Measurements from ENCODE around the gene FEM1A.
A peak's percentile ranks its signal among the peaks of the same experiment; 100 is the strongest.
"Not testable (repeated sequence)": the region's sequence is repeated elsewhere in the genome, so short reads cannot be mapped to it uniquely, and the experiment has no call there.

FEM1A gene

GRCh38 chr19:4791183-4792018 is at the start of gene FEM1A:
FEM1A (plus strand) TSS chr19:4791734; CDS start chr19:4791855, 121 bp downstream.
- Histone ChIP-seq H3K4me3 (peak within 1 kb of the TSS; percentile 88 to 98 (median 95)), H3K27ac (peak within 1 kb of the TSS; percentile 60 to 99 (median 97))

- Histone ChIP-seq H3K4me3 (no peak overlapping the region), H3K27ac (peak overlapping the region in 5 of 21 experiments; percentile 6 to 45 (median 17))
Observed at GRCh38 chr19:4742723-4743646, 48.5 kb upstream of the FEM1A start.

GRCh38 chr19:4744451-4745174 is 46.9 kb upstream of the FEM1A start:
- H3K27ac ChIP-seq, result peak overlapping the region in 12 of 21 experiments; percentile 12 to 67 (median 46)

GRCh38 chr19:4745175-4745574 is 46.4 kb upstream of the FEM1A start:
- not testable (repeated sequence) for H3K4me3 ChIP-seq
- peak overlapping the region in 3 of 21 experiments; percentile 33 to 57 (median 50) for H3K27ac ChIP-seq

More at GRCh38 chr19:4744451-4745174, 46.9 kb upstream of the FEM1A start:
- H3K4me3 ChIP-seq, result no peak overlapping the region

GRCh38 chr19:4745986-4746385 is 45.5 kb upstream of the FEM1A start:
- Histone ChIP-seq H3K4me3 (no peak overlapping the region), H3K27ac (no peak overlapping the region)

GRCh38 chr19:4748185-4748584 is 43.3 kb upstream of the FEM1A start:
- H3K27ac ChIP-seq, result no peak overlapping the region
- H3K4me3 ChIP-seq, result no peak overlapping the region

- no peak overlapping the region for H3K27ac ChIP-seq
- no peak overlapping the region for H3K4me3 ChIP-seq
Observed at GRCh38 chr19:4748589-4748988, 42.9 kb upstream of the FEM1A start.

- Histone ChIP-seq H3K27ac (no peak overlapping the region), H3K4me3 (no peak overlapping the region)
Observed at GRCh38 chr19:4749870-4750590, 41.5 kb upstream of the FEM1A start.

GRCh38 chr19:4754248-4754647 is 37.3 kb upstream of the FEM1A start:
- Histone ChIP-seq H3K27ac (no peak overlapping the region), H3K4me3 (no peak overlapping the region)

- no peak overlapping the region for H3K27ac ChIP-seq
- no peak overlapping the region for H3K4me3 ChIP-seq
Observed at GRCh38 chr19:4755459-4755858, 36.1 kb upstream of the FEM1A start.

- H3K4me3 ChIP-seq, result no peak overlapping the region
- no peak overlapping the region for H3K27ac ChIP-seq
Observed at GRCh38 chr19:4758082-4758481, 33.5 kb upstream of the FEM1A start.

- Histone ChIP-seq H3K4me3 (no peak overlapping the region), H3K27ac (no peak overlapping the region)
Observed at GRCh38 chr19:4758659-4759058, 32.9 kb upstream of the FEM1A start.

GRCh38 chr19:4759388-4760284 is 31.9 kb upstream of the FEM1A start:
- Histone ChIP-seq H3K4me3 (peak overlapping the region in 4 of 7 experiments; percentile 5 to 20 (median 16)), H3K27ac (no peak overlapping the region)

- H3K27ac ChIP-seq, result no peak overlapping the region
- H3K4me3 ChIP-seq, result peak overlapping the region in 1 of 7 experiments; percentile 20
Observed at GRCh38 chr19:4760285-4760650, 31.3 kb upstream of the FEM1A start.

GRCh38 chr19:4763021-4763420 is 28.5 kb upstream of the FEM1A start:
- Histone ChIP-seq H3K4me3 (no peak overlapping the region), H3K27ac (no peak overlapping the region)

- Histone ChIP-seq H3K4me3 (no peak overlapping the region), H3K27ac (no peak overlapping the region)
Observed at GRCh38 chr19:4764393-4764660, 27.2 kb upstream of the FEM1A start.

GRCh38 chr19:4768934-4769777 is 22.4 kb upstream of the FEM1A start:
- Histone ChIP-seq H3K27ac (no peak overlapping the region), H3K4me3 (no peak overlapping the region)

GRCh38 chr19:4772566-4772965 is 19.0 kb upstream of the FEM1A start:
- Histone ChIP-seq H3K27ac (no peak overlapping the region), H3K4me3 (no peak overlapping the region)

Data from skin epidermis (tissue), 12 donors.